Superior temporal gyrus (tissue), 1 donor: ENCODE results near the gene MYLK2.
"Not testable (repeated sequence)": the region's sequence is repeated elsewhere in the genome, so short reads cannot be mapped to it uniquely, and the experiment has no call there.

ENCODE experiments used
- DNase-seq: peaks from one replicate; pipeline ENCODE4 v3.0.0-alpha.2; 2016; ENCODE audit errors: extremely low spot score

MYLK2 gene

DNA sequence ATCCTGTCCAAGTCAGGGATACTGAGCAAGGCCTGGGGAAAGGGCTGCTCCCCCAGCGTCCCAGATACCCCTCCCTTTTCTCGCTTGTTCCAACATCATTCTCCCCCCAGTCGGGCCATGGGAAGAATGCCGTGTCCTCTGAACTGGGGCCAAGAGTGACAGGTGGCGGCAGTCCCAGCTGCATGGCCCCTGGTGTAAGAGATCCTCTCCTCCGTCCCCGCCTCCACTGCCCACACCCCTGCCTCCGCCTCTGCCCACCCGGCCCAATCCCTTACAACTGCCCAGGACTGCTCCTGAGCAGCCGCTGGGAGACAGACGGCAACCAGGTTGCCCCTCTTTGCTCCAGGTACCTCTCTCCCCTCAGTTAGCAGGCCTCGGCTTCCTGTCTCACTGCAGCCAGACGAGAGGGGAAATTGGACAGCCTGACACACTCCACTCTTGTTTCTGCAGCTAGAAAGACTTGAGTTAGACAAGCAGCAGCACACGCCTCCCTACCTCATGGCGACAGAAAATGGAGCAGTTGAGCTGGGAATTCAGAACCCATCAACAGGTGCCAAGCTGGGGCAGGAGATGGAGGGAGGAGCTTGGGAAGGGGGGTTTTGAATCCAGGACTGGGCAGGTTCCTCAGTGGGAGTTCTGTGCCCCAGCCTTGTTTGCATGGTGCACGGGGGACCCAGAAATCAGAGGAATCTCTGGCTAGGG lies at the start of gene MYLK2:
Gene MYLK2 (plus strand): TSS at position 274 of the 702 bp plus-strand sequence. CDS start 225 bp downstream, at position 499.
- no peak for DNase-seq

DNA sequence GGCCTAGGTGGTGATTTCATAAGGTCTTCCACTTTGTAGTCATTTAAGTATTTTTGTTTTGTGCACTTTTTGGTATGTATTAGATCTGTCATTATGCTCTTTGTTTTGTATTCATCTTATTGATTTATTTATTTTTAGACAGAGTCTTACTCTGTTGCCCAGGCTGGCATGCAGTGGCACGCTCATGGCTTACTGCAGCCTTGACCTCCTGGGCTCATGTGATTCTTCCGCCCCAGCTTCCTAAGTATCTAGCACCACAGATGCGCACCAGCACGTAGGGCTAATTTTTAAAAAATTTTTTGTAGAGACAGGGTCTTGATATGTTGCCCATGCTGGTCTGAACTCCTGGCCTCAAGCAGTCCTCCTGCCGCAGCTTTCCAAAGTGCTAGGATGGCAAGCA lies 49.5 kb upstream of the MYLK2 start:
- DNase-seq, result no peak

DNA sequence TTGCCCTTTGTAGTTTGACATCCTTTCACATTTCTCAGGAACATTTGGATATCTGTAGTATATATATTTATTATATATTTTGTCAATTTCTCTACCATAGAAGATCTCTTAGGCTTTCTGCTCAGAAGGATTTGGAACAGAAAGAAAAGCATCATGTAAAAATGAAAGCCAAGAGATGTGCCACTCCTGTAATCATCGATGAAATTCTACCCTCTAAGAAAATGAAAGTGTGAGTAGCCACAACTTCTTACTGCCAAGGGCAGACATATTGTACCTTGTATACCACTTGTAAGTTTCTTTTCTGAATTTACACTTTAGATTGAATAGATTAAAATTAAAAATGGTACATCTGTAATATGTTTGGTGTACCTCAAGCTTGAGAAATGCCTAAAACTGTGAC lies 48.9 kb upstream of the MYLK2 start:
- no peak for DNase-seq

DNA sequence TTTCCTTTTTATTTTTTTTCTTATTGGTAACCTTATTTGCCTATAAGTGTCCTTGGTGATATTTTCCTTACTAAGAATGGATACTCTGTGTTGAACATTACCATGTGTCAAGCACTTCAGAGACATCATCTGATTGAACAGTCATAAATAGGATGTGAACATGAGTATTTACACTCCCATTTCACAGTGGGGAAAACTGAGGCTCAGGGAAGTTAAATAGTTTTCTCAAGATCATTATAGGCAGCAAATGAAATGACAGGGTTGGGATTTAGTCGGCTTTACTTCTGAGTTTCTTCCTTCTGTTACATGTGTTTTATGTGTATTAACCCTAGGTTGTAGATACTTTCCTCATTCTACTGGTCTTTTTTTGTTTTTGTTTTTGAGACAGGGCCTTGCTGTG lies 44.7 kb upstream of the MYLK2 start:
- no peak for DNase-seq

DNA sequence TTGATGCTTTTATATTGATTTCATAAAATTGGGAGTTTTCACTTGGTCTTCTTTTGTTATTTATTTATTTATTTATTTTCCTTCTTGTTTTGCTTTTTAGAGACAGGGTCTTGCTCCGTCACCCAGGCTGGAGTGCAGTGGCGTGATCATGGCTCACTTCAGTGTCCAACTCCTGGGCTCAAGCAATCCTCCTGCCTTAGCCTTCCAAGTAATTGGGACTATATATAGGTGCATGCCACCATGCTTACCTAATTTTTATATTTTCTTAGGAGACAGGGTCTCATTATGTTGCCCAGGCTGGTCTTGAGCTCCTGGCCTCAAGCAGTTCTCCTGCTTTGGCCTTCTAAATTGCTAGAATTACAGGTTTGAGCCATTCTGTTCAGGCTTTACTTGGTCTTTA lies 38.3 kb upstream of the MYLK2 start:
- no peak for DNase-seq

DNA sequence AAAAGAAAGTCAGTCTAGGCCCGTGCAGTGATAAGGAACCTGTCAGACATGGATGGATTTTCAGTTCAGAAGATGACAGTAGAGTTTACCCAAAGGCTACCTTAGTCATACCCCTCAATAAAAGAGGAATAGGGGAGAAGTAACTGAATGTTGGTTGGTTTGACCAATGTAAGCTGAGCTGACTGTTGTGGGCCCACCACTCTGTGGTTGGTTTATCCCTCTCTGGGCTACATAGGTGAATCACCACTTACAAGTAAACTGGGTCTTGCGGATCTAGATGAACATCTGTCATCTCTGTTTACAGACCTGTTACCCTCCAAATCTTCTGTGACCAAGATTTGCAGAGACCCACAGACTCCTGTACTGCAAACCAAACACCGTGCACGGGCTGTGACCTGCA lies 37.2 kb upstream of the MYLK2 start:
- DNase-seq, result no peak

DNA sequence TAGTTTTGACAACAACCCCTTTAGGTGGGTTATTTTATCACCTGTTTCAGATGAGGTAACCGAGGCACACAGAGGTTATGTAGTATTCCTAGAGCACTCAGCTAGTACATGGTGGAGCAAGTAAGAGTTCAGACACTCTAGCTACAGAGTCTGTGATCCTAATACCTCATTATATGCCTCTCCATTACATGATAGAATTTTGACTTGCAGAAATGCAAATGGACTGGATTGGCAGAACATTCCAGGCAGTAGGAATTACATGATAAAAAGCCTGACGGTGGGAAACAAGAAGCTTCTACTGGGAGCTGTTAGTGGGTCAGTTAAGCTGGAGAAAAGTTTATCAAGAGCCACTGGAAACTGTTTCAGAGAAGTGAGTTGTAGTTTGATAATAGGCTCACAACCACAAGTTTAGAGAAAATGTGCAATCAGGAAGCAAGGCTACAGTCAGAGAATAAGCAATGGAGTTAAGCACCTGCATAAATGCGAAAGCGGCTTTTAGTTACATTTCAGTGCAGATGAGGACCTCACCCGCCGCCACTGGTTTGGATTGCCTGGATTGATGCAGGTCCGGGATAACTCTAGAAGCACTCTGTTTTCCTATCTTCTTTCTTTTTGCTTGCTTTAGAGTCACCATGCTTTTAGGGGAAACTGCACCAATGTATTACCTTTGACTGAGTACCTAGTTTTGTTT lies 34.7 kb upstream of the MYLK2 start:
- no peak for DNase-seq

DNA sequence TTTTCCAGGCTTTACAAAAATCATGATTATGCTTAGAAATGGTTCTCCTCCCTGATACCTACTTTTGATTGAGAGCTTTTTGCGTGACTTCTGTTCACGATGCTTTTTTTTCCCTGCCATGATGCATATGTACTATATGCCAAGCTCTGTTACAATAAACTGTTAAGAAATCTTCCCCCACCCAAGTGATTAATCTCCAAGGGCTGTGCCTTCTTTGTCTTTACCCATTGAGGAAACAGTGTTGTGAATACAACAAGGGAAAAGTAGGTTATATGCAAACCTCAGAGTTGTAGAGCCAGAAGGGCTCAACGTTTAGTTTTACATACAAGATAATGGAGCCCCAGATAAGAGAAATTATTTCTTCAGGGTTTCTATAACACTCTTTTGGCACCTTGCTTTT lies 34.1 kb upstream of the MYLK2 start:
- no peak for DNase-seq

DNA sequence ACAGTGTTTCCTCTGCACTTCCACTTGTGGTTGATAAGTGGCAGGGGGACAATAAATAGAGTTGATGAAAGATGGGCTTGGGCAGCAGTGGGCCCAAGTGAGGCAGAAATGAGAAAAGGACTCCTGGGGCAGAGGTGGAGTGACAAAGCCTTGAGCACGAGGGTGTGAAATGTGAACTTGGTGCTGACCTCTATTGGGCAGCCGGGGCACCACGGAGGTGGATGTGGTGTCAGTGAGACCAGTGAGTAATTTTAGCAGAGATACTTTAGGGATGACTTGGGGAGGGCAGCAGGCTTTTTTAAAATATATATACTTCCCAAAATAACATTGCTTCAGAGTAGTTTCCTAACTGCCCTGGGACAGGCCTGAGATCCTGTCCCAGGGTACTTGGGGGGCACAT lies 30.6 kb upstream of the MYLK2 start:
- no peak for DNase-seq

DNA sequence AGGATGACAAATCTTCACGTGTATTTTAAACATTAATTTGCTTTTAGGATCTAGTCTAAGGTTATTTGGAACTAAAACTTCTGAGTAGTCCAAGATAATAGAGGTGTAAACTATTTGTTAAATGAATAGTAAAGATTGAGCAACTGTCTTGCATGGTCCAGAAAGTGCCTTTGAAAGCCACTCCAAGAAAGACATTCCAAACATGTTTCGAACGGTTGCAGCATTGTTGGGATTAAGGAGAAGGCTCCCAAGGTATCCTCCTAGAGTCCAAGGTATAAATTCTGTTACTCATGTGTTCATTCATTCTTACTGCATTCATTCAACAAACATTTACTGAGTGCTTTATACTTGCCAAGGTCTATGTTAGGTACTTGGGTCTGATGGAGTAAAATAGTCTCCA lies 28.8 kb upstream of the MYLK2 start:
- DNase-seq, result no peak

DNA sequence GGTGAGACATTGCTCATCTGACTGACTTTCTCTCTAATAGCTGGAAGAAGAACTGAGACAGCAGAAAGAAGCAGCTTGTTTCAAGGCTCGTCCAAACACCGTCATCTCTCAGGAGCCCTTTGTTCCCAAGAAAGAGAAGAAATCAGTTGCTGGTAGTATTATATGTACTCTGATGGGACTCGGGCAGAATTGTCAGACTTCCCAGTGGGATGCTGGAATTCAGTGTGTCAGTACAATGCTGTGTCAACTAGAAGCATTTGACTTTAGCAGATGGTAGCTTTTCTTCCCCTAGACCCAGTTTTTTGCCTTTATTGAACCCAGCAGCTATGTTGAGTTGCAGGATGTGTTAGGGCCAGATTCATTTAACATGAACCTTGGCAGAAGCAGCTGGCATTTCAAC lies 21.8 kb upstream of the MYLK2 start:
- DNase-seq, result no peak

DNA sequence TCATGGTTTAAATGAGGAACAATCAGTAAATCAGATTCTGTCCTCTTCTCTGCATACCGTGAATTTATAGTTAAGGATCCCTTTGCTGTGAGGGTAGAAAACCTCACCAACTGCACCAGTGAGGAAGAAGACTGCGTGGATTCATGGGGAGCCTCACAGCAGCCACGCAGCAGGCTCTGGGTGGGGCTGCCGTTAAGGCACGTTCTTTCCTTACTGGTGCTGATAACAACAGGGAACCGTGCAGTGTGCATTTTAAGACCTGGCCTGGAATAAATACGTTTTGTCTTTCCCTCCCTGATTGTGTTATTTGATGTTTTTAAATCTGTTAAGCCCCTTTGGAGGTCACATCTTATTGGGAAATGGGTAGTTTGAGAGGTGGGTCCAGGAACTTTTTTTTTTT lies 17.6 kb upstream of the MYLK2 start:
- no peak for DNase-seq

DNA sequence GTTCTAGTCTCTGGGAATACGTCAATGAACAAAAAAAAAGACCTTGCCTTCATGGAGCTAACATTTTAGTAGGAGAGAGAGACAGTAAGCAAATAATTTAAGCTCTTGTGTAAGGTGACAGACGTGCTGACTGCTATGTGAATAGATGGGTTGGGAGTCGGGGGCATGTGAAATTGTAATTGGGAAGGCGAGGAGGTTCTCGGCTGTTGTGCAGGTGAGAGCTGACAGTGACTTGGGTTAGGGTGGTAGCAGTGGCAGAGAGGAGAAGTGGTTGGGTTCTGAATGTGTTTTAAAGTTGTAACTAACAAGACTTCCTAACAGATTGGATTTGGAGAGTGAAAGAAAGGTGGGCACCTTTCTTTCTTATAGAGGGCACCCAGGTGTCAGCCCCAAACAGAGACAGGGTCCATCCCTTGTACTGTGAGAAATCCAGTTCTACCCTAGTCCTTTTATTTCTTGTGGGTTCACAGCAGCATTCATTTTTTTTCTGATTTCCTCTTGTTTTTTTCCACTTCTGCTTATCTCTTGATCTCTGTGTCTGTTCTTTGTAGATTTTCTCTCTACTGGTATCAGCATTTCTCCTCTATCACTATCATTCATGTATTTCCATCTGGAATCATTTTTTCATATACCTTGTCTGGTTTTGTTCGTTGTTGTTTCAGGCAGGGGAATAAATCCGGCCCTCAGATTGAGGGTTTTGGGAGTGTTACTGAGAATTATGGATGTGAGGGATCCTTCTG lies 15.4 kb upstream of the MYLK2 start:
- DNase-seq, result no peak

DNA sequence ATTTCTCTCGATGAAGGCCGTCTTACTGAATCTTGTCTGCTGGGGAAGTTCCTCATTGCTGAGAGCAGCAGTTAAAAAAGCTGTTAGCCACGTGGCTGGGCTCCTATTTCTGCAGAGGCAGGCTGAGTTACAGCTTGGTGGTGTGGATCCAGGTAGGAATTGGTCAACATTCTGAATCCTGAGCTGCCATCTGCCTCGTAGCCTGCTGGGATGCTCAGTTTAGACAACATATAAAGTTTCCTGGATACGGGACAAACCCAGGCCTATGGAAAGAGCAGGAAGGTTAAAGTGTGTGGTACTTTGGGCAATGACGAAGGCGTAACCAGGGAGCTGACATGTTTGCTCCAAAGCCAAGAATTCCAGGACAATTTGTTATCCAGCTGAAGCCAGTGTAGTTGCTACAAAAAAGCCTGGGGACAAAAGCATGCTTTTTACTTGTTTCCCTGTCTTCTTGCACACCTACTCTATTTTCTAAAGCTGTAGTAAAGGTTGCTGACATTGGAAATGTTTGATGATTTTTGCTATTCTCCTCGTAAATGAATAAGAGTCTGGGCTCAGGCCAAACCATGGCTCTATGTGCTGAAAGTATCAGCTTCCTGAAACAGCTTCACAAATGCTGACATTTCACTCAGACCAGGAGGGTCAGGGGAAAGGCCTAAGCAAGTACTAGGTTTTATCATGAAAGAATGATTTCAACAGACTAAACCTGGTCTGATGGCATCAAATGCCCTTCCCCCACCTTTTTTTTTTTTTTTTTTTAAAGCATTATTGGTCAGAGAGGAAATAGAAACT lies 12.4 kb upstream of the MYLK2 start:
- no peak for DNase-seq

DNA sequence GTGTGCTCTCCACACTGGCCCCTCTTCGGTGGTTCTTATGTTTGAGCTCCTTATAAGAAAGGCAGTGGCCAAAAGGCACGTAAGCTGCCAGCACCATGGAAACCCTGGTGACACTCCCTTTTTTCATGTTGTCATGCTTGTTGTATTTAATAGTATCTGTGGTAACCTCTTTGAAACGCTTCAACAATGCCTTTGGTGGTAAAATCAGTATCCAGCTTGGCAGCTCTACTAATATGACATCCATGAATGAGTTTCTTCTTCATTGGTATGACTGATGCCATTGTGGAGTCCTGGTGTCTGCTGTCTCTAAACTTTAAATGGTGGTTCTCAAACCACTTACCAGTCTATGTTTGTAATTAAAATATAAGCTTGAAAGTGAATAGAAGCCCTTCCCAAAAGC lies 10.7 kb upstream of the MYLK2 start:
- no peak for DNase-seq

DNA sequence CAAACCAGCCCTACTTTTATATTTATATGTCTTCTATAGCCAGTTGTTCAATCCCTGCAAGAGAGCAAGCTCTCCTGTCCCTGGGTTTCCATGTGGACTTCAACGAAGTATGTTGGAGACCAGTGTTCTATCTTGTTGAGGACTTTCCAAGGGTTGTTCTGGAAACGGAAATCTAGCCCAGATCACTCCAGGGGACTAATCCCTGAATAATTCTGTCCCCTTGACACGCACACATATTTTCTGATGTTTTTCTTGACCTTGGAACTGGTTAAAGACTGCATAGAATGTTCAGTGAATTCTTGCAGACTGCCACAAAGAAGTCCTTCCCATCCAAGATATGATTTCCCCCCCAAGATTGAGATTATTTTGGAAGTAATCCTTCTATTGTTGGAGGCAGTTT lies 9.5 kb upstream of the MYLK2 start:
- no peak for DNase-seq

DNA sequence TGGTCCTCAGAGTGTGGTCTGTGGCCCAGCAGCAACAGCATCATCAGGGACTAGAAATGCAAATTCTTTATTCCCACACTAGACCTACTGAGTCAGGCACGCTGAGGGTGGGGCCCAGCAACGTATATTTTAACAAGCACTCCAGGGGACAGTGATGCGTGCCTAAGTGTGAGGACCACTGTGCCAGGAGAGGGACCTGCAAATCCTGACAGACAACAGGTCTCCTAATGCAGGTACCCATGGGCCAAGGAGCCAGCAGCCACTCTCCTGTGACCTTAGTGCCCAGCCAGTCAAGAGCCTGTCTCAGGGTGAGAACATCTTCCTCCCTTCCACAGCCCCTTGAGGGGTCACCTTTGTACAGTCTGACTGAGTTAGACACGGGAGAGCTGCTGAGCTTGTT lies 8.0 kb upstream of the MYLK2 start:
- no peak for DNase-seq

DNA sequence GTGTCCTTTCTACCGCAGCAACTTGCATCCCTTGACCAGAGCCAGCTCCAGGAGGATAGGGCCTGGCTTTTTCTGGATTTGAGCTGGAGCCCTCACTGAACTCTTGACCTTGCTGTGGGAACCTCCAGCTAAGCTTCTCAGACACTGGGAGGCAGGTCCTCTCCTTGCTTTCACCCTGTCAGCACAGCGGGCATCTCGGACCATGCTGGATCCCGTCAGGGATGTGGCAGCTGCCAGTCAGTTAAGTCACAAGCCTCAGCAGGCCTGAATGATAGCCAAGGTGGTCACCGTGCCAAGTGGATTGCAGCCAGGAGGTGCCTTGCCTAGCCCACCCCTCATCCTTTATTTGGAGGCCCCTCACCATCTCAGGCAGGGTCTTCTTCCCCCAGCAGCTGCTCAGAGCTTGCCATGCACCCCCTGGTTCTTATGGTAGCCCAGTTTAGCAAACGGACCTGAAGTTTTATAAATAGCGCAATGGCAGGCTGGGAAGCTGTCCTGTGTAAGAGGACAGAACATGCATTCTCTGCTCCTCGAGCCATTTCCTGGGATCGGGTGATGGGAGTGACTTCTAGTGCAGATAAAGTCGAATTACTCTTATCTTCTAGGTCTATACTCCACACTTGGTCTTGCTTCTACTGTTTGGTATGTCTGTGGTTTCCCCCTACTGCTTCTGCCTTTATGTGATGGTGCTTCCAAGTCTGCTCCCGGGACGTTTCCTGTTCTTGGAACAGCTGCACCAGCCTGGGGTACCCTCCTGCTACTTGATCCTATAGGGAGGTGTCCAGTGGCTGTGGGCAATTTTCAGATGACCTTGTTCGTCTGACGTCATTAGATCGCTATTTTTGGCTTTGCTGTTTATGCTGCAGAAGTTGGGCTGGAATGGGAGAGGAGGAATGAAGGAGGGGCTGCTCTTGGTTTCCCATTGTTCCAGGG lies 7.1 kb upstream of the MYLK2 start:
- no peak for DNase-seq

DNA sequence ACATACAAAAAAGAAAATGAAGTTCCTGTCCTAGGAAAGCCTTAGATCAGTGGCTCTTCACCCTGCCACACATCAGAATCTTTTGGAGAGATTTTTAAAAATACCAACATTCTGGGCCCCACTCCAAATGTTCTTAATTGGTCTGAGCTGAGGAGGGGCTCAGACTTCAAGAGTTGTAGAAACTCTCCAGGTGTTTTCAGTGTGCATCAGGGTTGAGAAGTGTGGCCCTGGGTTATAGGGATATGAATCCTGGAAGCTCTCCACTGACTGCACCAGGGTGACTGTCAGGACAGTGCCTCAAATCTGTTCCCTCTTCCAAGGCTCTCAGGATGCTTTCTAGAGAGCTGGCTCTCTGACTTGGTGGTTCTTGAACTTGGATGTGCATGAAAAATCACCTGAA lies 5.5 kb upstream of the MYLK2 start:
- DNase-seq, result no peak

DNA sequence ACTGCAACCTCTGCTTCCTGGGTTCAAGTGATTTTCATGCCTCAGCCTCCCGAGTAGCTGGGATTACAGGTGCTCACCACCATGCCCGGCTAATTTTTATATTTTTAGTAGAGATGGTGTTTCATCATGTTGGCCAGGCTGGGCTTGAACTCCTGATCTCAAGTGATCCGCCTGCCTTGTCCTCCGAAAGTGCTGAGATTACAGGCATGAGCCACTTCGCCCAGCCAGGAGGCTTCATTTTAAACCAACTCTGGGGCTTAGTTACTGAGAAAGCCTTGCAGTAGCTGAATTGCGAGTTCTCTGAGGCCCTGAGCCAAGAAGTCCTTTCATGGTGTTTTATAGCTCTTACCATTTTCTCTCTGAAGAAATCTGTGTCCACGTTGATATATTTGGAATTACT lies 5.0 kb upstream of the MYLK2 start:
- not testable (repeated sequence) for DNase-seq
